GM18517 (cell line): ENCODE data around the gene FAM43A.

Experiments used
- ATAC-seq: cut with Tn5 transposase; IDR thresholded peaks from one replicate; pipeline ENCODE4 v1.9.1; 2021; ENCODE audit warnings: mild to moderate bottlenecking, moderate library complexity; ENCODE audit not compliant: unreplicated experiment

The FAM43A gene, protein sequence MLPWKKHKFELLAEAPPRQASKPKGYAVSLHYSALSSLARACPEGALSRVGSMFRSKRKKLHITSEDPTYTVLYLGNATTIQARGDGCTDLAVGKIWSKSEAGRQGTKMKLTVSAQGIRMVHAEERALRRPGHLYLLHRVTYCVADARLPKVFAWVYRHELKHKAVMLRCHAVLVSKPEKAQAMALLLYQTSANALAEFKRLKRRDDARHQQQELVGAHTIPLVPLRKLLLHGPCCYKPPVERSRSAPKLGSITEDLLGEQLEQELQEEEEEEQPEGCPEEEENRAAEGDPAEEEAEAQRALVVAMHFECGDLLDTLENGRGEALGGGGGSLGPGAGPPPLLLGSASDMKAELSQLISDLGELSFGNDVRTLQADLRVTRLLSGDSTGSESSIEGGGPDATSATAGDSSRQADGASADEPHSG

GRCh38 chr3:194685718-194686413 lies at the start of gene FAM43A:
TSS of gene FAM43A (plus strand) at chr3:194685883. CDS start at chr3:194686827, 944 bp downstream.
- peak; percentile 44 for ATAC-seq

GRCh38 chr3:194637066-194637465 lies 48.6 kb upstream of the FAM43A start:
- ATAC-seq: no peak

GRCh38 chr3:194637541-194638400 lies 47.9 kb upstream of the FAM43A start:
- ATAC-seq: no peak

GRCh38 chr3:194638991-194639605 lies 46.6 kb upstream of the FAM43A start:
- no peak for ATAC-seq

- no peak for ATAC-seq
These were observed 44.9 kb upstream of the FAM43A start for GRCh38 chr3:194640829-194641228.

- no peak for ATAC-seq
These were observed 42.9 kb upstream of the FAM43A start for GRCh38 chr3:194642769-194643168.

DNA sequence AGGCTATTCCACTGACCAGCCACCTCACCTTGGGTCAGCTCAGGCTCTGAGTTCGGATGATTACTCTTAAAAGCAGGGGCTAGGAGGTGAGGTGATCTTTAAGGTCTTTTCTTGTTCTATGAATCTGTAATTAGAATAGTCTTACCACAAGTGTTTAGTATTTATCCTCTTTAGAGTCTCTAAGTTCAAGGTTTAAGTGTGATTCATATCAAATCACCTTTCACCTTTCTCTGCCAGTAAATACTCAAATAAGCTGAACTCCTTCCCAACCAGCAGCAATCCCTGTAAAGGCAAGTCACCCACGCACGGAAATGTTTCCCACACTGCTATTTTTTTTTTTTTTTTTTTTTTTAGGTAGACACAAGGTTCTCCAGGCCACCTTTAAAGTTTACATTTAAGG lies 37.9 kb upstream of the FAM43A start:
- ATAC-seq: no peak

DNA sequence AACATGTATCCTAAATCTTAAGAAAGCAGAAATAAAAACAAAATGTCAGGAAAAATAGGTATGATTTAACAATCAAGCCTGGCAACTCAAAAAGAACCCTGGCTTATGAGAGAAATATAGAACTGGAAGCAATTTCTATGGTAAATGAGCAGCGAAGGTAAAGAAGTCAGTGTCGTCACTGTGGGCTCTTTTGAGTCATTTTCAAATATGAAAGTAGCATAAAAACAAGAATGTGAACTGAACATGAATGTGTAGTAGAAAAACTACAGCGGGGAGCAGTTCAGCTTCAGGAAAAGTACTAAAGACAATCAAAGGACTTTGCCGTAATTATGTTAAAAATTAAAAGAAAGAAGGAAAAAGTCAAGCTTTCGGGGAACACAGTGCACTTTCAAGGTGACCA lies 31.2 kb upstream of the FAM43A start:
- no peak for ATAC-seq

GRCh38 chr3:194657439-194657838 lies 28.2 kb upstream of the FAM43A start:
- no peak for ATAC-seq

DNA sequence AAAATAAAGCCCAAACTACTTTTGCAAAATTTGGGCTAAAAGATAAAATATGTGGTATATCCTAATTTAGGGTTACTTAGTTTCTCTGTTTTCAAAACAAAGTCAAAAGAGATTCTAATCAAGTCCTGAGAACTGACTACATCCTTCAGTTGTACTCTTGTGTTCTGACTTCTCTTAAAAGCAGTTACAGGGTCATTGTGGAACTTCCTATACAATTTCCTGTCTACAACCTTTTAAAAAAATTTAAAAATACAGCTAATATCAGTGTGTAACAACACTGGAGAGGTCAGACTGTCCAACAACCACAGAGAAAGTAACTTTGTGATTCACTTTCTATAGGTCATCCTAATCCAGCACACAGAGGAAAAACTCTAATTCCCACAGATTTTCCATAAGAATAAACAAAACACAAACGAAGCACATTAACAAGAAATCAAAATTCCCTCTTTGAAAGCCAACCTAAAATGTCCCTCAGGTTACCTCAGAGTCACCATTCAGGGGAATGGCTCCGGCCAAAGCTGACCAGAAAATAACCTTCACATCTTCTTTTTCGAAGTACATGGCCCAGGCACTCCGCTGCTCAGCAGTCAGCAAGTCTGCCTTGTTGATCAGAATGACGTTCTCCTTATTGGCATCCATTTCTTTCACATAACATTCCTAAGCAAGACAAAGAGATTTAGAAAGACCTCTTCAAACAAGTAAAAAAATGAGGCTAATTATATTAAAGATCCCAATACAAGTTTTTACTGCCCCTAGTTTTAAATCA lies 27.0 kb upstream of the FAM43A start:
- no peak for ATAC-seq

DNA sequence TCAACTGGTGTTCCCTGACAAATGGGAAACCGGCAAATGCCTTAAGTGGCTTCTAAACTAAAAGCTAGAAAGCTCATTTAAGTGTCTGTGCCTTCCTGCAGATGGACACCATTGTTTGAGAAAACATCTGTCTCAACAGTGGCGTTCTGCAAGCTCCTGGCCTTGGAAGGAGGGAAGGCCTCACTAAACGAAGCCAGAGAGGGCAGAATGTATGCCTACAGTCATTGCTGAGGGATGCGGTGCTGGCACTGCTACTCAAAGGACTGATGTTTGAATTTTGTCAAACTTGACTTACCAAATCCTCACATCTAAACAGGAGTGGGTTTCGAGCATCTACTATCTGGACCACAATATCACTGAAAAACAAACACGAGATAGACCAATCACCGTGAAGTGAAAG lies 25.9 kb upstream of the FAM43A start:
- no peak for ATAC-seq

DNA sequence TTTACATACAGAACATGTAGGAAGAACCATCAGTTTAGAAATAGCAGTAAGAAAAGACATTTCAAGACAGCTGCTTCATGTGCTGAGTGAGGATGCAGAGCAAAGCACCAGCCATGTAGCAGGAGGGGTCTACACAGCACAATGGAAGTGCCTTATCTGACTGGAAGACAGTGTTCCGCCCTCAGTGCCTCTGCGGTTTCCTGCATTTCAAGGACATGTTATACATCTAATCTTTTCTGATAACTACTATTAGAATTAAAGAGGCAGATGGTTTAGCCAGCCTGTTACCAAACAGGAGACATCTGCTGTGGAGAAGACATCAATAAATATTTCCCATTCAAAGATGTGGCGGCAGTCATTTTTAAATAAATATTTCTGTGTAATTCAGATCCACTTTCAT lies 24.3 kb upstream of the FAM43A start:
- ATAC-seq: no peak

GRCh38 chr3:194661946-194662345 lies 23.7 kb upstream of the FAM43A start:
- no peak for ATAC-seq

DNA sequence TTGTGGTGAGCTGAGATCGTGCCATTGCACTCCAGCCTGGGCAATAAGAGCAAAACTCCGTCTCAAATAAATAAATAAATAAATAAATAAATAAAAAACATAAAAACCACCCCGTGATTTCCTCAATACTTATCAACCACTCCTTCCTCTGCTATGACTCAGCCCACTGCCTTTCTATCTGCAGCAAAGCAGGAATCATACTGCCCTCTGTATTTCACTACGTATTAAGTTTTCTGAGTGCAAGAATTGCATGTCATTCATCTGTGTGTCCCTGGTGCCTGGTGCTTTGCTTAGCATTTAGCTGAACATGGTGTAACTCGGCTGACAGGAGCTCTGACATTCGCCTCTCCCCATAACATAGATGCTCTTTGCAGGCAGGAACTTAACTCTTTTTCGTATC lies 20.8 kb upstream of the FAM43A start:
- ATAC-seq: no peak

DNA sequence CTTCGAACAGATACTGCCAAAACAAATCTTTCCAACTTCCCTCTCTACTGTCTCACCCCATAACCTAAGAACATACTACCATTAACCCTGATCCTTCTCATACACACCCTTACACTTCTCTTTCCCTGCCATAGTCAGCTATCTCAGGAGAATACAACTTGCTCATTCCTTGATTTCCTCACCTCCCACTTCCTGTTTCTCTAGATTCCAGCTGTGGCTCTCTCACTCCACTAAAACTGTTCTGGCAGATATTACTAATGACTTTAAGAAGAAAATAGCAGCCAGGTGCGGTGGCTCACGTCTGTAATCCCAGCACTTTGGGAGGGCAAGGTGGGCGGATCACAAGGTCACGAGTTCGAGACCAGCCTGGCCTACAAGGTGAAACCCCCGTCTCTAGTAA lies 18.3 kb upstream of the FAM43A start:
- no peak for ATAC-seq

- ATAC-seq: peak; percentile 33
These were observed 14.2 kb upstream of the FAM43A start for GRCh38 chr3:194671511-194671899.

- ATAC-seq: peak; percentile 79
These were observed 13.5 kb upstream of the FAM43A start, which contains the start of gene LSG1 for GRCh38 chr3:194671900-194672808. TSS of gene LSG1 (minus strand) at chr3:194672191. CDS start at chr3:194672162, 29 bp downstream.

DNA sequence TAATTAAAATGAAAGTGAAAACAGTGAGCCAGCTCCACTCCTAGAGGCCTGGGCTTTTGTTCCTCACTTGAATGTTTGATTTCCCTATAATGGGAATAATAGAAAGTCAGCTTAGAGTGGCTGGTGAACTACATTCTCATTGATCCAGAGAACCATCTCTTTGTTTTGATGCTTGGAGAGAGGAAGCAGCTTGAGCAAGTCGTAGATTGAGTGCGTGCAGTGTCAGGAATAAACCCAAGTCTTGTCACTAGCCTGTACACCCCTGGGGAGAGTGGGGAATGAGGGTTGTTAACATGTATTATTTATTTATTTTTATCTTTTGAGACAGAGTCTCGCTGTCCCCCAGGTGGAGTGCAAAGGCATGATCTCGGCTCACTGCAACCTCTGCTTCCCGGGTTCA lies 12.8 kb upstream of the FAM43A start:
- ATAC-seq: no peak

DNA sequence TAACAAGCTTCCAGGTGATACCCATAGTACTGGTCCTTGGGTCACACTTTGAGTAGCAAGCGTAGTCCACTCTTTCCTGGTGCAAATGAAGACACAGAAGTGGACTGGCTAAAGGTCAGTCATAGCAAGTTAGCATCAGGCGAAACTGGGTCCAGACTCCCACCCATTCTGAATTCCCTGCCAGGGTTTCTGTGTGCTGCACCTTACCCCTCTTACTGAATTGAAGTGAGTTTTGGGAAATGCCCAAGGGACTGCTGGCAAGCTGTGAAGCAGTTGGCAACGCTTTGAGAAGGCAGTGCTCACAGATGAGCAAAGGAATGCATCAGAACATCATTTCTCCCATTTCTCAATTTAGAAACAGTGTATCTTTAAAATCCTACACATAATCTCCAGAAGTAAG lies 11.9 kb upstream of the FAM43A start:
- no peak for ATAC-seq
